ENCODE data around the gene KRT79. TPM values are rescaled to one million over a fixed set of nuclear protein-coding genes. Genes with fewer than 3 reads are reported as not detected.

Gene KRT79
- polyA plus RNA-seq, 1 experiment, result 0.04 TPM

DNA sequence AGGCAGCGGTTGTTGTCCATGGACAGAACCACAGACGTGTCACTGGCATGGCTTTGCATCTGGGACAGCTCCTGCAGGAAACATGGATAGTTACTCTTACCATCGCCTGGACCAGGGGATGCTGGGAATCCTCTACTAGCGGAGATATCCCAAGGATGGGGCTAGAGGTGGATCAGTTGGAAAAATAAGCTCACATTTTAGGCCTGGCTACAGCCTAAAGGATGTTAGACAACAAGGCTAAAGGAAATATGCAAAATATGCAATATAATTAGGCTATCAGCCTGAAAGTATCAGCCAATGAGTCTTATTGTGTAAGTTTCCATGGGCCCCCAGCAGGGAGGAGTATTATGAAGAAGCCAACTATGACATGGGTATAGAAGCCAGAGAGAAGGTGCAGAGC lies 61.9 kb downstream of the KRT79 start:
- DNase-seq (ENCODE audit: low read depth, low spot score), result no peak
- ChIA-PET CTCF (interaction anchor here (0.5 to 1.0 kb wide), 2 partner anchors 95 to 400 kb away, joined by 3 read pairs; no protein-coding TSS in a partner anchor), POLR2A (no interaction called here)
- peaks cover 16% of the 10 kb centered on the region for H3K27me3 ChIP-seq (ENCODE audit: control insufficient read depth, insufficient read depth, low read length)
- TF ChIP-seq, protein P1, sequence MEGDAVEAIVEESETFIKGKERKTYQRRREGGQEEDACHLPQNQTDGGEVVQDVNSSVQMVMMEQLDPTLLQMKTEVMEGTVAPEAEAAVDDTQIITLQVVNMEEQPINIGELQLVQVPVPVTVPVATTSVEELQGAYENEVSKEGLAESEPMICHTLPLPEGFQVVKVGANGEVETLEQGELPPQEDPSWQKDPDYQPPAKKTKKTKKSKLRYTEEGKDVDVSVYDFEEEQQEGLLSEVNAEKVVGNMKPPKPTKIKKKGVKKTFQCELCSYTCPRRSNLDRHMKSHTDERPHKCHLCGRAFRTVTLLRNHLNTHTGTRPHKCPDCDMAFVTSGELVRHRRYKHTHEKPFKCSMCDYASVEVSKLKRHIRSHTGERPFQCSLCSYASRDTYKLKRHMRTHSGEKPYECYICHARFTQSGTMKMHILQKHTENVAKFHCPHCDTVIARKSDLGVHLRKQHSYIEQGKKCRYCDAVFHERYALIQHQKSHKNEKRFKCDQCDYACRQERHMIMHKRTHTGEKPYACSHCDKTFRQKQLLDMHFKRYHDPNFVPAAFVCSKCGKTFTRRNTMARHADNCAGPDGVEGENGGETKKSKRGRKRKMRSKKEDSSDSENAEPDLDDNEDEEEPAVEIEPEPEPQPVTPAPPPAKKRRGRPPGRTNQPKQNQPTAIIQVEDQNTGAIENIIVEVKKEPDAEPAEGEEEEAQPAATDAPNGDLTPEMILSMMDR (IDR thresholded peaks at IDR 0.05; ENCODE audit: low read depth, low read length), result no peak
- no peaks in the 10 kb centered on the region for H3K9me3 ChIP-seq (ENCODE audit: control insufficient read depth, insufficient read depth, low read length)
- no peak overlapping the region for H3K27ac ChIP-seq (ENCODE audit: low read depth, low read length)
- no peak overlapping the region for H3K4me3 ChIP-seq (ENCODE audit: low read depth, low read length)

DNA sequence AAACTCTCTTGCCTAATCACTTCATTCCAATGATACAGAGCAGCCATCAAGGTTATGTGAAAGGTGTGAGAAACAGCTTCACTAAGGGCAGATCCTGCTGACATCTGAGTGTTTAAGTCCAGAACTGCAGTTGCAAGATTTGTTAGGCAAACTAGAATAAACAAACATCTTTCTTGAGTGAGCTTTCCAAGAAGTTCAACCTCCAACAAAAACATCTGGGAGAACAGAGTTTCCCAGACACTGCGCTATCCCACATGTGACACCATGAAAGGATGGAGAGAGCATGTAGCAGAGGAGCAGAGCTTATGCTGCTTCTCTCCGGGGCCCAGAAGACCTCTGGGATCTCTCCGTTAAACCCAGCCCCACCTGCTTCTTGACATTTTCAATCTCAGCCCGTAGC lies 62.6 kb downstream of the KRT79 start:
- POLR2A ChIA-PET, result no interaction called here
- Histone ChIP-seq H3K9me3 (ENCODE audit: control insufficient read depth, insufficient read depth, low read length) (no peaks in the 10 kb centered on the region), H3K27ac (ENCODE audit: low read depth, low read length) (no peak overlapping the region), H3K27me3 (ENCODE audit: control insufficient read depth, insufficient read depth, low read length) (peaks cover 16% of the 10 kb centered on the region), H3K4me3 (ENCODE audit: low read depth, low read length) (no peak overlapping the region)
- no peak for DNase-seq (ENCODE audit: low read depth, low spot score)
- CTCF ChIA-PET, result interaction anchor here (0.5 kb wide), 1 partner anchor 95 kb away, joined by 3 read pairs; no protein-coding TSS in a partner anchor
- TF ChIP-seq, protein P1 (IDR thresholded peaks at IDR 0.05; ENCODE audit: low read depth, low read length), result no peak

Small RNA genes within 50 kb of the gene (small RNA-seq; reads per million reads assigned to genes)
- not detected for gene AC107016.2 (ENCODE audit: insufficient read length, low read depth)

Other genes starting within 250 kb of the KRT79 start
- gene KRT72, start 232.8 kb downstream of the KRT79 start, polyA plus RNA-seq (2011; rRNA removed), result not detected in 2 replicates
- not detected in 2 replicates for gene KRT73, start 215.8 kb downstream of the KRT79 start, polyA plus RNA-seq (2011; rRNA removed)
- not detected in 2 replicates for gene KRT2, start 182.1 kb downstream of the KRT79 start, polyA plus RNA-seq (2011; rRNA removed)
- not detected in 2 replicates for gene KRT1, start 153.9 kb downstream of the KRT79 start, polyA plus RNA-seq (2011; rRNA removed)
- gene KRT77, start 130.8 kb downstream of the KRT79 start, polyA plus RNA-seq (2011; rRNA removed), result not detected in 2 replicates
- not detected in 2 replicates for gene KRT76, start 57.0 kb downstream of the KRT79 start, polyA plus RNA-seq (2011; rRNA removed)
- not detected in 2 replicates for gene KRT3, start 38.2 kb downstream of the KRT79 start, polyA plus RNA-seq (2011; rRNA removed)
- 0.04 and 0.16 TPM in 2 replicates for gene KRT4, start 20.2 kb downstream of the KRT79 start, polyA plus RNA-seq (2011; rRNA removed)
- not detected in 2 replicates for gene KRT78, start 14.7 kb upstream of the KRT79 start, polyA plus RNA-seq (2011; rRNA removed)
- gene KRT8, start 70.8 kb upstream of the KRT79 start, polyA plus RNA-seq (2011; rRNA removed), result 18.2 and 22.1 TPM in 2 replicates
- gene KRT18, start 114.8 kb upstream of the KRT79 start, polyA plus RNA-seq (2011; rRNA removed), result 71.6 and 85.6 TPM in 2 replicates
- 548 and 645 TPM in 2 replicates for gene EIF4B, start 172.1 kb upstream of the KRT79 start, polyA plus RNA-seq (2011; rRNA removed)
- gene TNS2, start 215.8 kb upstream of the KRT79 start, polyA plus RNA-seq (2011; rRNA removed), result 23.1 and 31.0 TPM in 2 replicates
- gene SPRYD3, start 245.1 kb upstream of the KRT79 start, polyA plus RNA-seq (2011; rRNA removed), result 15.4 and 17.6 TPM in 2 replicates